ENCODE results near the gene CPO. TPM values are rescaled to one million over a fixed set of nuclear protein-coding genes. Genes with fewer than 3 reads are reported as not detected.

Gene CPO
- total and polyA plus RNA-seq, 2 experiments from 2014 or later, result not detected

DNA sequence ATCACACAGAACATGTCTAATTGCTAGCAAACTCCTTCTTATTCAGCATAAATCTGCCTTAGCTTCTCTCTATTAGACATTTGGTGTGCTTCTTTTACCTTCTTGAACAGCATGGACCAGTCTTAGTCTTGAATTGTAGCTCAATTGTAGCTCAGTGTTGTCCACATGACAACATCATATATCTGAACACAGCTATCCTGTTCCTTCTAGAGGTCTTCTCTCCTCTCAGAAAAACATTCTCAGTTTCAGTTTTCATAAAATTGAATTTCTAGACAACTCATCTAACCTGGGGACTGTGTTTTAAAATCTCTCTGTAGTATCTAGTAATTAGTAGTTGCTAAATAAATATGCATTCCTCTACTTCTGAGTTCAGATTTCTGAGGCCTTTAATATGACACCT lies 47.6 kb downstream of the CPO start:
- H3K27me3 ChIP-seq, result no peaks in the 10 kb centered on the region
- H3K9me2 ChIP-seq (replicated peaks; ENCODE audit: insufficient read depth), result no peaks in the 10 kb centered on the region
- TF ChIP-seq, protein P1, sequence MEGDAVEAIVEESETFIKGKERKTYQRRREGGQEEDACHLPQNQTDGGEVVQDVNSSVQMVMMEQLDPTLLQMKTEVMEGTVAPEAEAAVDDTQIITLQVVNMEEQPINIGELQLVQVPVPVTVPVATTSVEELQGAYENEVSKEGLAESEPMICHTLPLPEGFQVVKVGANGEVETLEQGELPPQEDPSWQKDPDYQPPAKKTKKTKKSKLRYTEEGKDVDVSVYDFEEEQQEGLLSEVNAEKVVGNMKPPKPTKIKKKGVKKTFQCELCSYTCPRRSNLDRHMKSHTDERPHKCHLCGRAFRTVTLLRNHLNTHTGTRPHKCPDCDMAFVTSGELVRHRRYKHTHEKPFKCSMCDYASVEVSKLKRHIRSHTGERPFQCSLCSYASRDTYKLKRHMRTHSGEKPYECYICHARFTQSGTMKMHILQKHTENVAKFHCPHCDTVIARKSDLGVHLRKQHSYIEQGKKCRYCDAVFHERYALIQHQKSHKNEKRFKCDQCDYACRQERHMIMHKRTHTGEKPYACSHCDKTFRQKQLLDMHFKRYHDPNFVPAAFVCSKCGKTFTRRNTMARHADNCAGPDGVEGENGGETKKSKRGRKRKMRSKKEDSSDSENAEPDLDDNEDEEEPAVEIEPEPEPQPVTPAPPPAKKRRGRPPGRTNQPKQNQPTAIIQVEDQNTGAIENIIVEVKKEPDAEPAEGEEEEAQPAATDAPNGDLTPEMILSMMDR (IDR thresholded peaks at IDR 0.05; ENCODE audit: poor library complexity), result no peak
- TF ChIP-seq EZH2phosphoT487 (IDR thresholded peaks at IDR 0.05; ENCODE audit: low read depth, severe bottlenecking, unreplicated experiment), result no peak
- TF ChIP-seq EZH2 (IDR thresholded peaks at IDR 0.05; ENCODE audit: borderline replicate concordance), result no peak
- H2AFZ ChIP-seq, result no peak overlapping the region
- peaks cover 13% of the 10 kb centered on the region for H3K4me1 ChIP-seq (ENCODE audit: insufficient read depth)
- no peak overlapping the region for H3K4me2 ChIP-seq
- H3K9me3 ChIP-seq (ENCODE audit: low read depth), result no peaks in the 10 kb centered on the region
- H3K79me2 ChIP-seq, result no peaks in the 10 kb centered on the region
- H3K27ac ChIP-seq, result no peak overlapping the region
- no peak for DNase-seq (ENCODE audit: low spot score)
- H3K36me3 ChIP-seq (replicated peaks; ENCODE audit: insufficient read depth, low read depth), result no peaks in the 10 kb centered on the region
- no peaks in the 10 kb centered on the region for H4K20me1 ChIP-seq (ENCODE audit: insufficient read depth, poor library complexity, severe bottlenecking)
- H3K4me3 ChIP-seq, result no peak overlapping the region

DNA sequence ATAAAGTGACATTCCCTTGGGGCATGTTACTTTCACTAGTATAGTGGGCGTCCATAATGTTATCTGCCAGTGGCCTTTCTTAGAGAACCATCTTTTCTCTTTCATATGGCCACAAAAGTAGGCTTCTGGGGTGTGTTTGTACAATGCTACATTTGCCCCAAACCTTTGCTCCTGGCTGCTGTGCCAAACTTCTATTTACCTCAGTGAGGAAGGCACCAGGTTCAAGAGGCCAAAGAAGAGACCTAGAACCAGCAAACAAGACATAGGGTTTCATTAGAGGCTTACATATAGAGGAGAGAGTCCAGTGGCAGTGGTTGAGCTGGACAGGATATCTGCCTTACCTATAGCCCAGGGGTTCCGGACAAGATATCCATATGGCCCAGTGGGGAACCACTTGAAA lies 48.5 kb downstream of the CPO start:
- Histone ChIP-seq H3K4me3 (no peak overlapping the region), H3K27ac (no peak overlapping the region), H3K4me1 (ENCODE audit: insufficient read depth) (peaks cover 7% of the 10 kb centered on the region), H3K9me3 (ENCODE audit: low read depth) (no peaks in the 10 kb centered on the region), H3K9me2 (replicated peaks; ENCODE audit: insufficient read depth) (no peaks in the 10 kb centered on the region), H3K4me2 (no peak overlapping the region), H2AFZ (no peak overlapping the region), H3K36me3 (replicated peaks; ENCODE audit: insufficient read depth, low read depth) (no peaks in the 10 kb centered on the region), H3K79me2 (no peaks in the 10 kb centered on the region), H3K27me3 (no peaks in the 10 kb centered on the region), H4K20me1 (ENCODE audit: insufficient read depth, poor library complexity, severe bottlenecking) (no peaks in the 10 kb centered on the region)
- no peak for TF ChIP-seq EZH2phosphoT487 (IDR thresholded peaks at IDR 0.05; ENCODE audit: low read depth, severe bottlenecking, unreplicated experiment)
- DNase-seq (ENCODE audit: low spot score), result no peak
- 98% methylated on average over 2 of the region's 2 CpGs for WGBS (ENCODE audit: low lambda C conversion rate, missing lambda C conversion rate)

DNA sequence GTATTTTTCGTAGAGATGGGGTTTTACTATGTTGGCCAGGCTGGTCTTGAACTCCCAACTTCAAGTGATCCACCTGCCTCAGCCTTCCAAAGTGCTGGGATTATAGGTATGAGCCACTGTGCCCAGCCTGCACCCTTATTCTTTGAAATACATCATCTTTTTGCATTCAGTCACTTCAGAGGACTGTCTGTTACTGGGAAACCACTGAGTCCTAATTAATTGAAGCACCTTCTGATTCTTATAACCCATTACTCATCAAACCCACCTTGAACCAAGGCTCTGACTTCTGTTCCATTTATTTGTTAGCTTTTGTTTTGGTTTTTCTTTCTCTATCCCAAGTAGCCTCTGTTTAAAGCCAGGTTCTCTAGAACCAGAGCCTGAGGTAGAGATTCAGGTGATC lies 49.6 kb downstream of the CPO start:
- no peaks in the 10 kb centered on the region for H4K20me1 ChIP-seq (ENCODE audit: insufficient read depth, poor library complexity, severe bottlenecking)
- H2AFZ ChIP-seq, result no peak overlapping the region

DNA sequence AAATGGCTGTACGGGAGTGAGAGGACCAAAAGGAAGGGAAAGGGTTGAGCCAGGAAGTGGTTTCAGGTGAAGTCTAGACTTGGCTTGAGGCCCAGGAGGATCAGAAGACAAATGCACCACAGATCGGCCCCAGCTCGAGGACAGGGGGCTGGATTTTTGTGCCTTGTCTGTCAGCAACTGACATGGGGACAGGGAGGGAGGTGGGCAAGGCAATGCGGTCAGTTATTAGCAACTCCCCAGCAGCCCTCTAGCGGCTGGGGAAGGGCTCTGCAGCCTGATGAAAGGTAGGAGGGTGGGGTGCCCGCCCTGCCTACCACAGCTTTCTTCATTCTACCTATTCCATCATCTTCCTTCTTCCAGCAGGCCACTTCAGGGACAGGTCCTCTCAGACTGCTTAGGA lies 50.0 kb downstream of the CPO start:
- Histone ChIP-seq H3K79me2 (no peaks in the 10 kb centered on the region), H3K4me1 (ENCODE audit: insufficient read depth) (no peaks in the 10 kb centered on the region), H3K9me2 (replicated peaks; ENCODE audit: insufficient read depth) (no peaks in the 10 kb centered on the region), H3K27me3 (no peaks in the 10 kb centered on the region), H4K20me1 (ENCODE audit: insufficient read depth, poor library complexity, severe bottlenecking) (no peaks in the 10 kb centered on the region), H3K4me2 (no peak overlapping the region), H3K4me3 (no peak overlapping the region), H3K27ac (no peak overlapping the region), H3K9me3 (ENCODE audit: low read depth) (no peaks in the 10 kb centered on the region), H2AFZ (no peak overlapping the region), H3K36me3 (replicated peaks; ENCODE audit: insufficient read depth, low read depth) (no peaks in the 10 kb centered on the region)
- WGBS (ENCODE audit: low lambda C conversion rate, missing lambda C conversion rate), result 36% methylated on average over 6 of the region's 6 CpGs
- peak; percentile 66 for DNase-seq (ENCODE audit: low spot score)
- no peak for TF ChIP-seq EZH2 (IDR thresholded peaks at IDR 0.05; ENCODE audit: borderline replicate concordance)
- TF ChIP-seq, protein P1 (IDR thresholded peaks at IDR 0.05; ENCODE audit: poor library complexity), result peak; percentile 52

More for the DNA sequence above, 49.6 kb downstream of the CPO start:
- no peak for DNase-seq (ENCODE audit: low spot score)
- Histone ChIP-seq H3K27ac (no peak overlapping the region), H3K4me3 (no peak overlapping the region), H3K4me1 (ENCODE audit: insufficient read depth) (no peaks in the 10 kb centered on the region), H3K79me2 (no peaks in the 10 kb centered on the region), H3K9me2 (replicated peaks; ENCODE audit: insufficient read depth) (no peaks in the 10 kb centered on the region), H3K4me2 (no peak overlapping the region), H3K9me3 (ENCODE audit: low read depth) (no peaks in the 10 kb centered on the region), H3K36me3 (replicated peaks; ENCODE audit: insufficient read depth, low read depth) (no peaks in the 10 kb centered on the region), H3K27me3 (no peaks in the 10 kb centered on the region)
- TF ChIP-seq EZH2phosphoT487 (IDR thresholded peaks at IDR 0.05; ENCODE audit: low read depth, severe bottlenecking, unreplicated experiment), result no peak
- TF ChIP-seq EZH2 (IDR thresholded peaks at IDR 0.05; ENCODE audit: borderline replicate concordance), result no peak
- TF ChIP-seq, protein P1 (IDR thresholded peaks at IDR 0.05; ENCODE audit: poor library complexity), result no peak
- WGBS (ENCODE audit: low lambda C conversion rate, missing lambda C conversion rate), result 85% methylated on average over 1 of the region's 1 CpG
